ENCODE data around the gene PTPN3.

PTPN3 gene

GRCh38 chr9:109421026-109421970, 76.8 kb downstream of the PTPN3 start:
- no peak for FAIRE-seq

GRCh38 chr9:109419531-109419930, 78.6 kb downstream of the PTPN3 start:
- no peak for FAIRE-seq

GRCh38 chr9:109418827-109419226, 79.3 kb downstream of the PTPN3 start:
- no peak for FAIRE-seq

- no peak for FAIRE-seq
Measured at GRCh38 chr9:109417585-109418544, 80.2 kb downstream of the PTPN3 start.

- no peak for FAIRE-seq
Measured at GRCh38 chr9:109417054-109417453, 81.1 kb downstream of the PTPN3 start.

GRCh38 chr9:109416135-109416706, 81.9 kb downstream of the PTPN3 start:
- FAIRE-seq, result no peak

GRCh38 chr9:109414125-109414785, 83.9 kb downstream of the PTPN3 start:
- FAIRE-seq, result no peak

GRCh38 chr9:109411798-109412352, 86.2 kb downstream of the PTPN3 start:
- no peak for FAIRE-seq

GRCh38 chr9:109411069-109411761, 86.9 kb downstream of the PTPN3 start:
- no peak for FAIRE-seq

GRCh38 chr9:109409773-109410397, 88.2 kb downstream of the PTPN3 start:
- FAIRE-seq, result no peak

GRCh38 chr9:109408759-109409462, 89.2 kb downstream of the PTPN3 start:
- FAIRE-seq, result no peak

GRCh38 chr9:109403766-109404320, 94.3 kb downstream of the PTPN3 start:
- FAIRE-seq, result no peak

GRCh38 chr9:109403116-109403515, 95.0 kb downstream of the PTPN3 start:
- FAIRE-seq, result no peak

GRCh38 chr9:109401990-109402318, 96.2 kb downstream of the PTPN3 start:
- FAIRE-seq, result no peak

GRCh38 chr9:109401169-109401989, 96.7 kb downstream of the PTPN3 start:
- no peak for FAIRE-seq

- FAIRE-seq, result no peak
Measured at GRCh38 chr9:109399258-109399767, 98.8 kb downstream of the PTPN3 start.

GRCh38 chr9:109391176-109391575, 106.9 kb downstream of the PTPN3 start:
- no peak for FAIRE-seq

- FAIRE-seq, result no peak
Measured at GRCh38 chr9:109387856-109388255, 110.3 kb downstream of the PTPN3 start.

GRCh38 chr9:109387206-109387605, 110.9 kb downstream of the PTPN3 start:
- FAIRE-seq, result no peak
